Cardiac muscle cell (in vitro differentiated cells and primary cell): ENCODE results near the gene ARHGAP6. TPM values are rescaled to one million over a fixed set of nuclear protein-coding genes. Genes with fewer than 3 reads are reported as not detected.

Experiments used
- DNase-seq, 2 donors: peaks; one replicate each; pipeline versions ENCODE4 v3.0.0 to v3.0.0-alpha.2; 2010 to 2017; ENCODE audit warnings: low read depth in 1 of 2, low spot score in 1 of 2
- H3K27ac ChIP-seq: fragments of 200-600 bp; sonication (generic); 2 replicates; pipeline ENCODE4 v1.5.1; 2016
- H3K27me3 ChIP-seq: fragments of 200-600 bp; sonication (generic); 2 replicates; pipeline ENCODE4 v1.6.0; 2016; ENCODE audit warnings: control low read depth
- H3K36me3 ChIP-seq: fragments of 200-600 bp; sonication (generic); 2 replicates; pipeline ENCODE4 v1.5.1; 2016; ENCODE audit warnings: control low read depth
- H3K4me1 ChIP-seq: fragments of 200-600 bp; sonication (generic); 2 replicates; pipeline ENCODE4 v1.8.1; 2017; ENCODE audit warnings: low read depth, mild to moderate bottlenecking, mixed run types
- H3K4me3 ChIP-seq: fragments of 200-600 bp; sonication (generic); 2 replicates; pipeline ENCODE4 v1.5.1; 2016; ENCODE audit warnings: mild to moderate bottlenecking
- H3K9me3 ChIP-seq: fragments of 200-600 bp; sonication (generic); 2 replicates; pipeline ENCODE4 v1.5.1; 2017; ENCODE audit warnings: low read depth, mild to moderate bottlenecking, control low read depth
- CTCF ChIP-seq: IDR thresholded peaks from 2 replicates; pipeline ENCODE4 v1.5.1; 2012; ENCODE audit warnings: low read depth, mild to moderate bottlenecking, low read length
- polyA plus RNA-seq: library from polyadenylated mRNA; unstranded; fragments of >200 nt; fragmentation: Nextera tagmentation; extraction: Ambion mirVana; gene quantifications from 2 replicates; pipeline ENCODE4 v1.2.1, GENCODE V29; 2016
- total RNA-seq: library from RNA; depleted of rRNA; stranded (reverse); fragments of >200 nt; gene quantifications from 2 replicates; pipeline ENCODE4 v1.2.3, GENCODE V29; 2016

Gene ARHGAP6
- total and polyA plus RNA-seq, 2 experiments from 2014 or later, result 10.5 to 45.0 TPM

DNA sequence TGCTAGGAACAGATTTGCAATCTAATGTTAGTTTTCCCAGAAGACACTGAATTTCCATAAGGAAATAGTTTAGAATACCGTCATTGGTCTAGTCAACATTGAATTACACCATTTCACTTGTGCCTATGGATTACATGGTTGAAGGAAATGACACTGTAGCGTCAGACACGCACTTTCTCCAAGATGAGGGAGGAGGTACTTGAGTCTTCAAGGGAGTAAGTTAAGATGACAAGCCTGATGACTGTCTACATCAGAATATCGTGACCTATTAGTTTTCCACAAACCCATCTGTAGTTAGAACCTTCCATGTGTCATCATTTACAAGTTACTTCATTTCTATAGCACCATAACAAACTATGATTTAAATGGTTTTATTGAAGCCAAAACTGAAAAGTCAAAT is 218.8 kb downstream of the ARHGAP6 start:
- no peaks in the 10 kb centered on the region for H3K9me3 ChIP-seq
- TF ChIP-seq CTCF, result no peak
- H3K36me3 ChIP-seq, result no peaks in the 10 kb centered on the region
- H3K27ac ChIP-seq, result no peak overlapping the region
- H3K4me1 ChIP-seq, result no peaks in the 10 kb centered on the region
- DNase-seq, result peak in 1 of 2 donors; percentile 25
- no peaks in the 10 kb centered on the region for H3K27me3 ChIP-seq
- H3K4me3 ChIP-seq, result no peak overlapping the region

DNA sequence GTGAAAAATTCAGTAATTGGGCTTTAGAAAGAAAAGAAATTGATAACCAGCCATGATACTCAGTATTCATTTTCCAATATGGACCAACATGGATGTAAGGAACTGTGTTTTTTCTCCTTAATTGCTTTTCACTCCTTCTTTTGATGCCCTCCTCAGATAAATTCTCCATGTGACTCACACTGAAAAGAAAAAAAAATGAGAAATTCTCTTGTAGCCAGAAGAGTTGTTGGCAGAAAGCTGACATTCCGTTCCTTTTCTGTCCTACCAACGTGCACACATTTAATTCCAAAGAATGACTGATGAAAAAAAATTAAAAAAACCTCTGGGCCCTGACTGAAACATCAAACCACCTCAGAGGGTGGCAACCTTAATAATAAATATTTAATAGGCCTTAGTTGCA is 219.4 kb downstream of the ARHGAP6 start:
- peak in 1 of 2 donors; percentile 76 for DNase-seq
- Histone ChIP-seq H3K27me3 (no peaks in the 10 kb centered on the region), H3K27ac (no peak overlapping the region), H3K4me3 (no peak overlapping the region), H3K4me1 (no peaks in the 10 kb centered on the region), H3K9me3 (no peaks in the 10 kb centered on the region), H3K36me3 (no peaks in the 10 kb centered on the region)
- TF ChIP-seq CTCF, result no peak

DNA sequence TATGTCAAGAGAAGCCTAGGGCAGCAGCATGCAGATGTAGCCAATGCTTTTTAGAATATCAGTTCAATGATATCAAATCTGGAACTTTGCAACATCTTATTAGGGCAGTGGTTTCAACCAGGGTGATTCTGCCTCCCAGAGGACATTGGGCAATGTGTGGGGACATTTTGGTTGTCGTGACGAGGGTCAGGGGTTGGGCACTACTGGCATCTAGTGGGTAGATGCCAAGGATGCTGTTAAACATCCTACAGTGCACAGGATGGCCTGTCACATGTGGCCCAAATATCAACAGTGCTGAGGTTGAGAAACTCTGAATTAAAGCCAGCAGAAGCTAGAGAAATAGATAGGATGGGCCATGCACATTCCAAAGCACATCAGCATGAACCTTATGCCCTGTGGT is 220.2 kb downstream of the ARHGAP6 start:
- no peak overlapping the region for H3K27ac ChIP-seq
- H3K4me3 ChIP-seq, result no peak overlapping the region
- no peaks in the 10 kb centered on the region for H3K4me1 ChIP-seq
- H3K27me3 ChIP-seq, result no peaks in the 10 kb centered on the region
- no peak for TF ChIP-seq CTCF
- DNase-seq, result no peak
- no peaks in the 10 kb centered on the region for H3K36me3 ChIP-seq
- H3K9me3 ChIP-seq, result no peaks in the 10 kb centered on the region

GRCh38 chrX:11444052-11444451 is 221.7 kb downstream of the ARHGAP6 start:
- Histone ChIP-seq H3K36me3 (no peaks in the 10 kb centered on the region), H3K9me3 (no peaks in the 10 kb centered on the region), H3K4me1 (no peaks in the 10 kb centered on the region), H3K27ac (no peak overlapping the region), H3K4me3 (no peak overlapping the region), H3K27me3 (no peaks in the 10 kb centered on the region)
- DNase-seq, result no peak
- TF ChIP-seq CTCF, result no peak

DNA sequence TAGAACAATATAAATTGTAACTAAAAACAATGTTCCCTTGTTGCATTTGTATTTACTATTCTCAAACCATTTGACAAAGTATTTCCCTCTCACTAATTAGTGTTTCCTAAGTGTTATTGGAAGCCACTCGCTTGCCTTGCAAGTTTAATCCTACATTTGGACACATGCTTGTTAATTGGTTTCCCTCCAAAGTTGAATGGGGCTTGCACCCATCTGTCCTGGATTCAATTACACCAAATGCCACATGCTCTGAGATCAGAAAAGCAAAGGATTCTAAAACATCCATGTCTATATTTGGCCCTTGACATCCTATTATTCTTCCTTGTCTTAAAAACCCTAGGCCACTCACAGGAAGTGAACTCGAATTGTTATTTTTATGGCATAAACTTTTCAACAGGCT is 225.9 kb downstream of the ARHGAP6 start:
- H3K4me3 ChIP-seq, result no peak overlapping the region
- DNase-seq, result no peak
- no peak for TF ChIP-seq CTCF
- no peaks in the 10 kb centered on the region for H3K36me3 ChIP-seq
- no peaks in the 10 kb centered on the region for H3K4me1 ChIP-seq
- no peak overlapping the region for H3K27ac ChIP-seq
- H3K9me3 ChIP-seq, result no peaks in the 10 kb centered on the region
- H3K27me3 ChIP-seq, result no peaks in the 10 kb centered on the region

DNA sequence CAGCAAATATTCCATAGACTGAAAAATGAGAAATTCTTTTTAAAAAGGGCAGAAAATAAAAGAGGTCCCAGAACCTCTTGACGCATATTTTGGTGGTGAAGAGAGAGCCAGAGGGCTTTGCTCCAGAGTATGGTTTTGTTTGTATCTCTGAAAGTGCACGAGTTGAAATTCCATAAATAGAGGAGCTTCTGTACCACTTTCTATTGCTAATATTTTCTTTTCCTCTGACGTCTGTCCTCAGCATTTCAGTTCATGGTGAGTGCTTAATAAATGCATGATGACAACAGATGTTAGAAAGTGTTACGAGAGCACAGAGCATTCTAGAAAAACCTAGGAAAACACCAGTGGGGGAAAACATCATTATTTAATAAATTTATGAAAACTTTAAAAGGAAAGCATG is 227.0 kb downstream of the ARHGAP6 start:
- Histone ChIP-seq H3K4me3 (no peak overlapping the region), H3K27me3 (no peaks in the 10 kb centered on the region), H3K4me1 (no peaks in the 10 kb centered on the region), H3K27ac (no peak overlapping the region), H3K36me3 (no peaks in the 10 kb centered on the region), H3K9me3 (no peaks in the 10 kb centered on the region)
- no peak for TF ChIP-seq CTCF
- DNase-seq, result peak in 1 of 2 donors; percentile 67
